ENCODE measurements around the gene OCA2.
"Not testable (repeated sequence)": the region's sequence is repeated elsewhere in the genome, so short reads cannot be mapped to it uniquely, and the experiment has no call there.

Gene OCA2

DNA sequence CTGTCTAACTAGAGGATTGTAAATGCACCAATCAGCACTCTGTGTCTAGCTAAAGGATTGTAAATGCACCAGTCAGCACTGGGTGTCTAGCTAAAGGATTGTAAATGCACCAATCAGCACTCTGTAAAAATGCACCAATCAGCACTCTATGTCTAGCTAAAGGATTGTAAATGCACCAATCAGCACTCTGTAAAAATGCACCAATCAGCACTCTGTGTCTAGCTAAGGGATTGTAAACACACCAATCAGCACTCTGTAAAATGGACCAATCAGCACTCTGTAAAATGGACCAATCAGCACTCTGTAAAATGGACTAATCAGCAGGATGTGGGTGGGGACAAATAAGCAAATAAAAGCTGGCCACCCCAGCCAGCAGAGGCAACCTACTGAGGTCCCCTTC is 331.7 kb downstream of the OCA2 start:
- not testable (repeated sequence) for DNase-seq

DNA sequence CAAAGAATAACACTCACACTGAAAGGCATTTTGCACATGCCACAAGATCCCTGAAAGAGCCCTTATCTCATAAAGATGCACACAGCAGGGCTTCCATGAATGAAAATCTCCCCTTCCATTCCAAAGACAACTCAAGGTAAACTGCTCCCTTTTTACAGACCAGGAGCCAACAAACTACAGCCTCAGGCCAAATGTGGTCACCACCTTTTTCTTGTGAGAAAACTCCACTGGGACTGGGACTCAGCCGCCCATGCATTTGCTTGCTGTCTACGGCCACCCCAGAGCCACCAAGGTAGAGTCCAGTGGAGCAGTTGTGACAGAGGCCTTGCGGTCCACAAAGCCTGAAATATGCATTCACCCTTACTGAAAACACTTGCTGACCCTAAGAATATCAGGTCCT is 334.8 kb downstream of the OCA2 start:
- no peak for DNase-seq

DNA sequence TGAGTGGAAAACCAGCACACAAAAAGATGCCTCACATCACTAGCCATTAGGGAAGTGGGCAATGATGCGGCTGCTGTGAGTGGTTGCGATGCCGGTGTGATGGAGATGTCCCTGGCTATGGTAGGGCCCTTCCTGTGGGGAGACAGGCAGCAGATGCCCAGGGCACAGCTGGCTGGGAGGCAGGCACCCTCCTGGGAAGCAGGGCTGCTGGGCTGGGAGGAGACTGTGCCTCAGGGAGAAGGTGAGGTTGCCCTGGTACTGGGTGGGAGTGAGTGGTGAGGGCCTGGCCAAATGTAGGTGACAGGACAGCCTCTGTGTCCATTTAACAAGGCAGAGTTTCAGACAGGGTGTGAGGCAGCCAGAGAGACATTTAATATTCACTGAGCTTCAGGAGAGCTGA is 335.6 kb downstream of the OCA2 start:
- no peak for DNase-seq

DNA sequence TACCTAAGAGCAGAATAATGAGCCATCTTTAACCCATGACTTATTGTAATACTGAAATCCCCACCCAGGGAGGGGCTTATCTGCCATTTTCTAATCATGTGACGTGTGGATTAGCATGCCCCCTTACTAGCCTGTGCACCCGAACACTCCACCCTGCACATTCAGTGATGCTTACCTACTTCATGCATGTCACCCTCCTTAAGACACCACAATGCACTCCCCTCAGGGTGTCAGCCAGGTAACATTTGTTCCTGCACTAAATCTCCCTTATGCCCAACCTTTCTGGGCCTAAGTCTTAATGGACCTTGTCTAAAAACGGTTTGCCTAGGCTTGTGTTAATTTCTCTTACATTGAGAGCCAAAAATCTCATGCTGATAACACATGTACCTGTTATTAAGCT is 336.6 kb downstream of the OCA2 start:
- no peak for DNase-seq

DNA sequence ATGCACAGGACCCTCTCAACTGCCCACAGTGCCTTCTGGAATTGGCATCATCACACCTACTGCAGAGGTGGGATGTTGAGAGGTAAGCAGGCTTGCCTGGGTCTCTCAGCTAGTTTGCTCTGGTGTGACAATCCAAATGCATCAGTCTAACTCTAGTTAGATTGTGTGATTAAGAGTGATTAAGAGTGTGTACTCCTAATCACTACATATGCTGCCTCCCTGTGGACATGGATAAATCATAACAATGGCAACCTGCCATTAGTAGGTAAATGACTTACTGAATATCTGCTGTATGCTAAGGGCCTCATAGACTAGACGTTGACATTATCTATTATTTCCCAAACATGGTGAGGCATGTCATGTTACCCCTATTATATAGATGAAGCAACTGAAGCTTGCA is 342.1 kb downstream of the OCA2 start:
- no peak for DNase-seq

DNA sequence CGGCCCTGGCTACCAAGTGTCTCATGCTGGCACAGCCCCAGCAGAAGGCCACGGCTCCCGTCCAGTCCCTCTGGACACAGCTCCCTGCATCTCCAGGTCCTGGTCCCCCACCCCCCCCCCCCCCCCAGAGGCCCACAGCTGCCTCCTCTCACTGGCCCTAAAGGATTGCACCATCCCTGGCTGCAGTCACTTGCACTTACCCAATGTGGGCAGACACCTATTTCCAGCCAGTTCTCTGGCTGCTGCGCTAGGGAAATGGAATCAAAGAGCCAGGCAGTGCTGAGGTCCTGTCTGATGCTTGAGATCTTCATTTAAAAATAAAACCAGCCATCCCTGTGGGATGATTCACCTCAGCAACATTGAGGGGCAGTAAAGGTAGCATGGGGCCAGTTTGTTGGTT is 346.4 kb downstream of the OCA2 start:
- no peak for DNase-seq

DNA sequence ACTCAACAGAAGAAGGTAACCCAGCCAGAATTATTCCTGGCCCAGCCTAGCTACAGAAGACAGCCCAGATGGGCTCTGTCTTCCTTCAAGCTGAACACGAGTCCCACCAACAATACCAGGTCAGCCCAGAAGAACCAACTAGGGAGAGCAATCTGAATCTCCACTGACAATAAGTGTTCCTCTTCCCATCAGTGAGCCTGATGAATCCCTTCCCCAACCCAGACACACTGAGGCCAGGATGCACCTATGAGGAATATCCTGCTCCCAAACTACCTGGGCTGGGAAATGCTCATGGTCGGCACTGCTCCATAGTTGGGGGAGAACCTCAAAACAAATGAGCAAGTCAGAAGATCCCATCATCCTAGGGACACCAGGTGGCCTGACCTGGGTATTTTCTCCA is 351.1 kb downstream of the OCA2 start:
- no peak for DNase-seq

DNA sequence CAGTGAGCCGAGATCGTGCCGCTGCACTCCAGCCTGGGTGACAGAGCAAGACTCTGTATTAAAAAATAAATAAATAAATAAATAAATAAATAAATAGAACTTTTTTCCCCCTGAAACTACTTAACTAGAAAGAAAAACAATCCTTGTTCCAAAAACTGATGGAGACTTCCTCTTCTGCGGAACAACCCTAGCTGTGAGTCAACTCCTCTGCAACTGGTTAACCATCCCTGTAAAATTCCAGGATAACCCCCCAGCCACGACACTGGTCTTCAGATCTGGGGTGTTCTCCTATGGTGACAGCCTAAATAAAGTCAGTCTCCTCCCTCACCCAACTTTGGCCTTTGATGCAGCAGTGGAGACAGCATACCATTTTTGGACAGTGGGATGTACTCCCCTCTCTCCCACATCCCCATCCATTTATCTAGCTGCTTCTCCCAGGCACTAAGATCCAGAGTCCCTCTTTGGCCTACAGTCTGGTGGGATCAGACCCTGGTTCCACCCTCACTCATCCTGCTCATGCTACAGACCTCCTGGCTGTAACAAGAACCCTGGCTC is 352.6 kb downstream of the OCA2 start:
- no peak for DNase-seq

DNA sequence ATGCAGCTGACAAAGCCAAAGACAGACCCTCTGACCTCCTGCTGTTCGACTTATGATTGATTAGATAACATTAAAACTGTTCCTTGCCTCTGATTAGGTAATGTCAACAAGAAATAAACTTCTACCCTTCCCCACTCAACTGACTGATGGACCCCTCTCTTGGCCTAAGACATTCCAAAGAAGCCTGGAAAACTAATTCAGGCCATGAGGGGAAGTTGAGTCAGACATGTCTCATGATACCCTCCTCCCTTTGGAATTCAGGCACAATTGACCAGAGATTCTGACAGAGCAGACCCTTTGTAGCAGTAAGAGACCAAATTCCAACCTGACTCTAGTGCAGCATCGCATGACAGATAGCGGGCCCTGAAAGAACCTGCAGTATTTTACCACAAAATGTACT is 354.5 kb downstream of the OCA2 start:
- no peak for DNase-seq

DNA sequence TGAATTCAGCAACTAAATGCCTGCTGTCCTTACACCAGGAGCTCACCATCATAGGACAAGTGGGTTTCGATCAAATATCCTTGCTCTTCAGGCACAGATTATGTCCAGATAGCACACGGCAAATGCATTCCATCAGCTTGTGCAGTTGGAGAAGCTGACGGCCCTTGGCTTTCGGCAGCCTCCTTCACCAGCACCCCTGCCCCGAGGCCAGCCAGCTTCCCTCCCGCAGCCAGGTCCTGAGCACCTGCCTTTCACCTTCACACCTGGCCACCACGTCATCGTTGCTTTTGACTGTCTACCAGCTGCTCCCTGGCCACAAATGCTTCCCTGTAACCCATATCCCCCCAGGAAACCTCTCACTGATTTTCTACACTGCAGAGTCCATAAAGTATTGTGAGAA is 355.5 kb downstream of the OCA2 start:
- DNase-seq, result no peak

DNA sequence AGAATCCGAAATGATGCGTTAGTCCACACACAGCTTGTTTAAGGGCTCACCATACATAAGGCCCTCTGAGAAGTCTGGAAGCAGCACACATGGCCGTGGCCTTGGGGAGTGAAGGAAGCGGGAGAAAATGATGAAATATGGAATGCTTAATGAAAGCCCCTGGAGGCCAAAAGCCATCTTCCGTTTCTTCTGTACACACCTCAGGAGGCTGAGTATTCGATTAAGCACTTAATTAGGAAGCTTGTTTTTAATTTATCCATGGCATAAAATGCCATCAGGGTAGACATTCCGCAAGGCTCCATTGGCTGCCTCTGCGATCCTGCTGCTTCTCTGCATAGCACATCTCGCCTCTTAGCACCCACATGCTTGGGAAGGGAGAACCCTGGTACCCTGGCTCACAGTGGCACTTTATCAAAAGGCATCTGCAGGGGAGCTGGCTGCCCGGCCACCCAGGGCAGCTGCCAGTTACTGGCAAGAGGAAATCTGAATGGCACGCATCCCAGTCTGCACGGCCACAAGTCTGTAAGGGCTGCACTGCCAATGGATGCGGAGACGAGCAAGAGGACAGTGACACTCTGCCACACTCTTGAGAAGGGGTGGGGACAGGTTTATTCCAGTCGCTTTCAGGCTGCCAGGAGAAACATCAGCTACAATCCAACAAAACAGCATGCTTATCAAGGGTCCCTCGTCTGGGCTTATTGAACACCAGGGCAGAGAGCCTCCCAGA is 356.2 kb downstream of the OCA2 start:
- no peak for DNase-seq

DNA sequence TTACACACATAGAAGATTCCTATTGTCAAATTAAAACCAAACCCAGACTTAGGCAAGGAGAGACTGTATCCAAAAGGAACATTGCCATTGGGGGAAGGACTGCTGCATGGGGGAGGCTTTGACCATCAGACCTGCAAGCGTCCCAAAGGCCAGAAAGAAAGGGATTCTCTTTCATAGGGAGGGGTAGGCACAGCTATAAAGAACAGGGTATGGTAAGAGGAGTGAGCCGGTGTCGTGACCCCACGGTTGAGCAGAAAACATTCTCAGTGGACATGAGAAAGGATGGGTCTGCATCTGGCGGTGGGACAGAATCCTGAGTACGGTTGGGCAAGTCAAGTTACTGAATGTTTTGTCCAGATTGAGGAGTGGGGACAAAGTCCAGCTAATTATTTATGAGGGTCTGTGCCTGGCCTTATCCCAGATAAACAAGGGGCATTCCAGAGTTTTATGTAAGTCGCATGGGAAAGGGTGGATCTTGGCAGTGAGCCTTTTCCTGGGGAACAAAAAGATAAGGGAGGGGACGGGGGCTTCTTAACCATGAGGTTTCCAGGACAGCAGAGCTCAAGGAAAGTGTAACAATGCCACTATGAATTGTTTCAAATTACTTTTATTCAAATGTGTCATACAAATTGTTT is 357.8 kb downstream of the OCA2 start:
- DNase-seq, result no peak

DNA sequence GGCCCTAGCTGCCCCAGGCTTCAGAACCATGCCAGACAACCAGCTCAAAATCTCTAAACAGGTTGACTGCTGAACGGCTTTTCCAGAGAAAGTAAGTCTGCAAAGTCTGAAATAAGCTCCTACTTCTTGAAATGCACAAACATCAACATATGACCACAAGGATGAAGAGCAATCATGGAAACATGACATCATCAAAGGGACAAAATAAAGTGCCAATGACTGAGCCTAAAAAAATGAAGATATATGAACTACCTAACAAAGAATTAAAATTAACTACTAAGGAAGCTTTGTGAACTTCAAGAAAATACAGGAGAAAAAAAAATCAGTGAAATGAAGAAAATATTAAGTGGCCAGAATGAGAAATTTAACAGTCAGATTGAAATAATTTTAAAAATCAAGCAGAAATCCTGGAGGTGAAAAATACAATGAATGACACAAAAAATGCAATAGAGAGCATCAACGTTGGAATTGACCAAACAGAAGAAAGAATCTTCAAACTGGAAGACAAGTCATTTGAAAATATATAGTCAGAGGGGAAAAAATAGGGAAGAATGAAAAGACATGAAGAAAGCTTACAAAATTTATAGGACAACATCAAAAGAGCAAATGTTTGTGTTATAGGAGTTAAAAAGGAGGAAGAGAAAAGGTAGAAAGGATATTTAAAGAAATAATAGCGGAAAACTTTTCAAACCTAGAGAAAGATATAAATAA is 364.2 kb downstream of the OCA2 start:
- DNase-seq, result no peak

DNA sequence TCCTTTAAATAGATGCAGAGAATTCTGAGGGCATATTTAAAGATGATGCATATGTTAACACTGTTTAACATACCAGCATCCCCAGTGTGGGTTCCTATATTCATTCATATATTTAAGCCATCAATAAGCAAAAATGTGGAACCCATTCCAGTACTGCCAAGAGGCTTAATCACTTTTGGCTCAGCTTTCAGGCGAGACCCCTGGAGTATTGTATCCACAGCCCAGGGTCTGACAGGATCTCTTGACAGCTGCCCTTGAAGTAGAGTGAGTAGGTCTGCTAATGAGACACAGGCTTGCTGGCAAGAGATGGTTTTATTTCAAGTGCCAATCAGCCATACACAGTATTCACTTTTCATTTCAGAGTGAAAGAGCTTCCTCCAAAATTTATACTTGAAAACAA is 367.3 kb downstream of the OCA2 start:
- DNase-seq, result no peak

DNA sequence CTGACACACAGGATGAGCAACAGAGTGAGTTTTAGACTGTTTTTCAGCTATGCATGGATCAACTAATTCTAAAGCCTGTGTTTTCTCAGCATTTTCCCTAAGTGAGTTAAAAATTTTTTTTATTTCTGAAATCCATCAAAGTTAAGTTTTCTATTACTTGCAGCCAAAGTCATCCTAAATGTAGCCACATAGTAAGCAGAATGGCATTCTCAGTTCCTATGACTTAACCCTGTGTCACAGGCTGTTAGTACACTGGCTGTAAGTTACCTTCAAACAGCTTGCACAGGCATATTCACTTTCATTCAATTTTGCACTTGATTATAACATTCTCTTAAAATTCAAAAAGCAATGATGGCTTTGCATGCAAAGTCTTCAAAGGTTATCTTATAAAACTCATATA is 368.2 kb downstream of the OCA2 start:
- no peak for DNase-seq

DNA sequence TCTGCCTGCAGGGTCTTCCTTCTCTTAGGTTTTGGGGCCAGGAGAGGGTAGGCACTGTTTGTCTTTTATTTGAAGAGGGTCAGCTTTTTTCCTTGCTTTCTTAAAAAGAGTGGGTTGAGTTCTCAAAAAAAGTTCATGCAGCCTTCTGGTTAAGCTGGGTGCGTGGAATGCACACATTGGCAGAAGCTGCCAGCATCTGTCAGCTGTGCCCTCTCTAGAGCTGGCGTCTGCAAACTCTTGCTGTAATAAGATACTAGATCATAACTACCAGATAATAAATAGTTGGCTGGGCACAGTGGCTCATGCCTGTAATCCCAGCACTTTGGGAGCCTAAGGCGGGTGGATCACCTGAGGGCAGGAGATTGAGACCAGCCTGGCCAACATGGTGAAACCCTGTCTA is 373.4 kb downstream of the OCA2 start:
- no peak for DNase-seq

DNA sequence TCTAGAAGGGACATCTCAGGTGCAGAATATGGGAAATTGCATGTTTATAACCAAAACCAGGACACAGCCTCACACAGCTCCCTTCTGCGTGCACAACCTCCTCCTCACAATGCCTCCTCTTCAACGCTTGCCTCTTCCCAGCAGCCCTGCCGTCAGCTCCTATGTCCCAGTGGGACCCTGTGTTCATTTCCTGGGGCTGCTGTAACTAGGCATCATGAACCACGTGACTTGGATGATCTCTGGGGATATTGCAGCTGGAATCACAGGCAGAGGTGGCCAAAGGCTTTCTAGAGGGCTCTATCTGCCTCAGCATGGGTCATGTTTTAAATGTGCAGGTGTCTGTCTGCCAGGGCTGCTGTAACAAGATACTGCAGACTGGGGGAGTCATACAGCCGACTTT is 375.3 kb downstream of the OCA2 start:
- no peak for DNase-seq

DNA sequence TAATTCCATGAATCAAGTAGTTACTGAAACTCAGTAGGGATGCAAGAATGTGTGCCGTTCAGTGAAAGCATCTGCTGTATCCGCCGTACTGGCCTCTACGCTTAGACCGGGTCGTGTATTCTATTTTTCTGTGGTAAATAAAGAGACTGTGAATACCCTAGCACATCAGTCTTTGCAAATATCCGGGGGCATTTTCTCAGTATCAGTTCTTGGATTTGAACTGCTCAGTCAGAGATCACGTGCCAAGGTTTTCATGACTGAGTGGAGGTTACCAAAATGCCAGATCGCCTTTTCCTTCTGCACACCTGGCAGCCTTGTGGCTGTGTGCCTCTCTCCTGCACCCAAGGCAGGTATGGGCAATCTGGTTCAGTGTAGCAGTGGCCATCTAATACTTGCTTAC is 377.0 kb downstream of the OCA2 start:
- no peak for DNase-seq

DNA sequence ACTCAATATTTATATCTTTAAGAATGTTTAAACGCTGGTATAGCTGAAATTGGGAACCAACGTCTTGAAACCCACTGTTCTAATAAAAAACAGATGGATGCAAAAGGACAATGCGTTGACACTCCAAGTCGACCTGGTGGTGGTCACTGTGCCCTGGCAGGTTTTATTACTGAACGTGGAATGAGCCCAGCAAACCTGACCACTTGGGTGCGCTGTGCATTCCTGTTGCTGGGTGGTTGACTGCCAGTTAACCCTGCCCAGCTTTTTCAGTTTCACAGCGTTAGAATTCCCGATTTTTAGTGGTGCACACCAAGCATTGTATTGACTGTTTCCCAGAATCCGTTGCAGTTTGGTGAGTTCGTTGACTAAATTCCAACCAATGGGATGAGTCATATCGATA is 384.4 kb downstream of the OCA2 start:
- no peak for DNase-seq

DNA sequence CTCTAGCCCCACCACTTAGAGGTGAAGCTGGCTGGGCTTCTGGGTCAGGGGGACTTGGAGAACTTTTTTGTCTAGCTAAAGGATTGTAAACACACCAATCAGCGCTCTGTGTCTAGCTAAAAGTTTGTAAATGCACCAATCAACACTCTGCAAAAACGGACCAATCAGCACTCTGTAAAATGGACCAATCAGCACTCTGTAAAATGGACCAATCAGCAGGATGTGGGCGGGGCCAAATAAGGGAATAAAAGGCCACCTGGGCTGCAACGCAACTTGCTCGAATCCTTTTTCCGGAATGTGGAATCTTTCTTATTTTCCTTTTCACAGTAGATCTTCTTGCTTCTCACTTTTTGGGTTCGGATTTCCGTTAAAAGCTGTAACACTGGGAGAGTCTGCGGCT is 385.3 kb downstream of the OCA2 start:
- DNase-seq, result not testable (repeated sequence)

DNA sequence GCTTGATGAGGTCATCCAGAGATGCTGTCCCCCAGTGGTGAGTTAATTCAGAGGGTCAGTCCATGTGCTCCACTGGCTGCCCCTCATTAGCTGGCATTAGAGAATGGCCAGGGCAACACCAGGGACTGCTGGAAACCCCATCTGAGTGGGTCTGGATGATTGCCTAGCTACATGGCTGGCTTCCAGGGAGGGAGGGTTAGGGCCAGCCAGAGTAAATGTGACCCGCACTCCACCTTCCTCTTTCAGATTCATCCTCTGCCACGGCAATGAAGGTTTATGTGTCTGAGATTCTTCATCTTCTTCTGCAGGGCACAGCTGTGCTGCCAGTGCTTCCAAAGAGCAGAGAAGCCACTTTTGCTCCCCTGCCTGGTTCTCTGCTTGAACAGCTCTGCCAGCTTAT is 391.9 kb downstream of the OCA2 start:
- no peak for DNase-seq

DNA sequence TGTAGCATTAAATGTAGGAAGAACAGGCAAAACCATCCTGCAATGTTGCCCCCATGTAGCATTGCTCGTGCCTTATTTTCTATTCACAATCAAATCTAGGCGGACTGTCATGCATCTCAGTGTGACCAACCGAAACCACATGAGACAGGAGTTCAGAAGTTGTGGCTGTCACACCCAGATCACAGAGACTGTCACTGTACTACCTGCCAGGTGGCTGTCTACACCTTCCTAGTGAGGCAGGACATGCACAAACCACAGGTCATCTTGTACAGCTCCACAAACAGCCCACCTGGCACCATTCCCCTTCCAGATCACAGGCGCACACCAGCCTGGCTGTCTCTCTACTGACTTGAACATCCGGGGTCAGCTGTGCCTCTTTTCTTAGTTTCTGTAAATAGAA is 392.8 kb downstream of the OCA2 start:
- DNase-seq, result no peak

DNA sequence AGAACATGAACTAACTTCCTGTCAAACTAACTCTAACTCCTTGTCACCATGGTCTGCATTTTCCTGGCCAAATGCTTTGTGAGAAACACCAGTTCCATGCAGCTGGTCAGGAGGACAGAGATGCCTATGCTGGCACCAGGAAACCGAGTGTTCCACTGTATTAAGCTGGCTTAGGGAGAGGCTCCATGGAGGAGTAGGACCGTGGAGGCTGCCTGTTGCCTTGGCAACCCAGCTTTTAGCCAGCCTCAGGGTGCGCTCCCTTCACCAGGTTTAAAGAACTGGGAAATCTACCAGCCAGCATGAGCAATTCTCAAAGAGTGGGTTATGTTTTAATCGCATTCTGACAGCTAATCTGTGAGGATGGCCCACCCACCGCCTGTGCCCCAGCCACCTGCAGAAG is 394.1 kb downstream of the OCA2 start:
- no peak for DNase-seq
